Liver (tissue), 9 donors: ENCODE measurements around the gene OR9A4. TPM values are rescaled to one million over a fixed set of nuclear protein-coding genes. Genes with fewer than 3 reads are reported as not detected.

Source experiments
- DNase-seq: peaks from one replicate; pipeline ENCODE4 v3.0.0-alpha.2; 2017; ENCODE audit warnings: low spot score
- H3K27ac ChIP-seq, 2 donors: one replicate each; pipeline ENCODE4 v1.7.0; 2013; ENCODE audit warnings: inconsistent platforms in 2 of 2, low read length in 2 of 2, control low read depth in 1 of 2, low read depth in 1 of 2, mild to moderate bottlenecking in 1 of 2
- H3K27me3 ChIP-seq, 4 donors: one replicate each; pipeline versions ENCODE4 v1.6.1 to v1.7.0; 2013; ENCODE audit warnings: low read length in 3 of 4, inconsistent platforms in 1 of 4, mild to moderate bottlenecking in 1 of 4, moderate library complexity in 1 of 4; ENCODE audit not compliant: control insufficient read depth in 4 of 4, insufficient read depth in 4 of 4
- H3K36me3 ChIP-seq, 4 donors: one replicate each; pipeline versions ENCODE4 v1.6.1 to v1.7.0; 2013; ENCODE audit warnings: low read length in 3 of 4, mild to moderate bottlenecking in 3 of 4, low read depth in 1 of 4, moderate library complexity in 1 of 4; ENCODE audit not compliant: control insufficient read depth in 4 of 4, insufficient read depth in 3 of 4
- H3K4me1 ChIP-seq, 4 donors: one replicate each; pipeline versions ENCODE4 v1.6.1 to v1.7.0; 2013; ENCODE audit warnings: low read length in 3 of 4, mild to moderate bottlenecking in 3 of 4, moderate library complexity in 1 of 4; ENCODE audit not compliant: control insufficient read depth in 4 of 4, insufficient read depth in 4 of 4
- H3K4me3 ChIP-seq, 3 donors: one replicate each; pipeline versions ENCODE4 v1.6.1 to v1.7.0; 2013; ENCODE audit warnings: low read length in 3 of 3, control low read depth in 1 of 3, low read depth in 1 of 3, mild to moderate bottlenecking in 1 of 3
- H3K9ac ChIP-seq, 2 donors: one replicate each; pipeline ENCODE4 v1.7.0; 2013; ENCODE audit warnings: low read length in 2 of 2, mild to moderate bottlenecking in 2 of 2, moderate library complexity in 2 of 2, control low read depth in 1 of 2, low read depth in 1 of 2
- H3K9me3 ChIP-seq, 4 donors: one replicate each; pipeline versions ENCODE4 v1.6.1 to v1.7.0; 2013; ENCODE audit warnings: low read length in 3 of 4; ENCODE audit not compliant: control insufficient read depth in 4 of 4
- FOXA1 ChIP-seq: IDR thresholded peaks from 2 replicates; pipeline ENCODE4 v1.6.1; 2016; ENCODE audit warnings: antibody characterized with exemption
- FOXA2 ChIP-seq: IDR thresholded peaks from 2 replicates; pipeline ENCODE4 v1.6.1; 2016; ENCODE audit warnings: antibody characterized with exemption
- GABPA ChIP-seq, 2 donors: IDR thresholded peaks in 1 of 2; conservative IDR thresholded peaks in 1 of 2; 2 replicates each; pipeline ENCODE4 v1.6.1; 2016; ENCODE audit warnings: antibody characterized with exemption in 2 of 2, mild to moderate bottlenecking in 1 of 2, moderate library complexity in 1 of 2
- HNF4A ChIP-seq, 2 donors: conservative IDR thresholded peaks; 2 replicates each; pipeline ENCODE4 v1.6.1; 2016; ENCODE audit warnings: antibody characterized with exemption in 2 of 2, mild to moderate bottlenecking in 2 of 2
- JUND ChIP-seq, 2 donors: IDR thresholded peaks; 2 replicates each; pipeline ENCODE4 v1.6.1; 2016; ENCODE audit warnings: antibody characterized with exemption in 2 of 2
- NR2F2 ChIP-seq: IDR thresholded peaks from 2 replicates; pipeline ENCODE4 v1.6.1; 2016; ENCODE audit warnings: antibody characterized with exemption
- RAD21 ChIP-seq, 2 donors: IDR thresholded peaks; 2 replicates each; pipeline ENCODE4 v1.6.1; 2016; ENCODE audit warnings: antibody characterized with exemption in 2 of 2, mild to moderate bottlenecking in 2 of 2
- RXRA ChIP-seq, 2 donors: IDR thresholded peaks; 2 replicates each; pipeline ENCODE4 v1.6.1; 2017 to 2018; ENCODE audit warnings: antibody characterized with exemption in 2 of 2, mild to moderate bottlenecking in 1 of 2
- SP1 ChIP-seq: IDR thresholded peaks from 2 replicates; pipeline ENCODE4 v1.6.1; 2018; ENCODE audit warnings: antibody characterized with exemption, mild to moderate bottlenecking
- TAF1 ChIP-seq: conservative IDR thresholded peaks from 2 replicates; pipeline ENCODE4 v1.6.1; 2016; ENCODE audit warnings: antibody characterized with exemption, mild to moderate bottlenecking
- YY1 ChIP-seq: IDR thresholded peaks from 2 replicates; pipeline ENCODE4 v1.6.1; 2016; ENCODE audit warnings: antibody characterized with exemption, mild to moderate bottlenecking
- WGBS: extraction: QIAGEN DNeasy Blood & Tissue Kit; methylation state at CpG from one replicate; pipeline ENCODE4 v1.1.7; 2013; 5-methylcytosine and 5-hydroxymethylcytosine counted together
- polyA plus RNA-seq, 2 donors: library from polyadenylated mRNA; stranded (reverse) in 1 of 2; unstranded in 1 of 2; fragments of 200-250 nt in 1 of 2; fragments of >200 nt in 1 of 2; fragmentation: Nextera tagmentation in 1 of 2; extraction: Ambion mirVana in 1 of 2; gene quantifications; one replicate each; pipeline versions ENCODE4 v1.2.1 to v1.2.3, GENCODE V29; 2013 to 2015
- total RNA-seq, 2 donors: library from RNA; depleted of rRNA; stranded (reverse); fragments of >200 nt; gene quantifications; one replicate each; pipeline ENCODE4 v1.2.3, GENCODE V29; 2014
- TF ChIP-seq, protein P1 (sequence below): fragments of 150-350 bp; IDR thresholded peaks from 2 replicates; pipeline ENCODE4 v1.5.1; 2017; ENCODE audit warnings: improper control_type of control experiment, low read depth, low read length; ENCODE audit not compliant: missing input control
- TF ChIP-seq, protein P2 (sequence below): IDR thresholded peaks from 2 replicates; pipeline ENCODE4 v1.6.1; 2016; ENCODE audit warnings: antibody characterized with exemption
- TF ChIP-seq, protein P3 (sequence below): IDR thresholded peaks from 2 replicates; pipeline ENCODE4 v1.6.1; 2016; ENCODE audit warnings: antibody characterized with exemption
- TF ChIP-seq, protein P4 (sequence below): IDR thresholded peaks from 2 replicates; pipeline ENCODE4 v1.6.1; 2016; ENCODE audit warnings: antibody characterized with exemption, mild to moderate bottlenecking
- donor health status: healthy.
- donor health status: healthy.
- donor health status: healthy.
- donor health status: healthy.
- donor health status: healthy.

The OR9A4 gene
- total and polyA plus RNA-seq, 4 donors, result 0.09 to 0.25 TPM; not detected in 2

DNA sequence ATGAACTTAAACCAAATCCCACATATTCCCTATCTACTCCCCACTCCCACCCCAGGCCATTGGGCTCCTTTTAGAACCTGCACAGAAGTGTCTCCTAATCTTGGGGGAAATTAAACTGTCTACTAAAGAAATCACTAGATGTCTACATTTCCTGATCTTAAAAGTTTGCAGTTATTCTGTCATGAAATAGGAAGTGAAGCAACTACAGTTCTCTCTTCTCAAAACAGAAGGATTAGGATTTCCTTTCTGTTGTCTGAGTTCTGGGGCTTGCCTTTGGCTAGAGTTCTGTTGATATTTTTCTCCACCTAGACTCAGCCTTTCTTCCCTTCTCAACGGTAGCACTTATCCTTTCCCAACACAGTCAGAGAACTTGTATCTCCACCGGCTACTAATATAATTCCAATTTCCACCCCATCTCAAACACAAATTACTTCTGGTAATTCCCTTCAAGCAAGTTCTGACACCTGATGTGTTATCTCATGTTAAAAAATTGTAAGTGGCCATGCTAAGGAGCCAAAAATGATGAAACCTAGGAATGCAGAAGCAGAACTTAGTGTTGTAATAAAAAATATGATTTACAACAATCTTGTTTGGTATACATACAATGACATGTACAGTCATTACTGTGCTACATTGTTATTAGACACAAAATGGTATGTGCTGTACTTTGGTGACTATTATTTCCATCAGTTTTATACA is 12.1 kb downstream of the OR9A4 start (continued):
- TF ChIP-seq, protein P1, sequence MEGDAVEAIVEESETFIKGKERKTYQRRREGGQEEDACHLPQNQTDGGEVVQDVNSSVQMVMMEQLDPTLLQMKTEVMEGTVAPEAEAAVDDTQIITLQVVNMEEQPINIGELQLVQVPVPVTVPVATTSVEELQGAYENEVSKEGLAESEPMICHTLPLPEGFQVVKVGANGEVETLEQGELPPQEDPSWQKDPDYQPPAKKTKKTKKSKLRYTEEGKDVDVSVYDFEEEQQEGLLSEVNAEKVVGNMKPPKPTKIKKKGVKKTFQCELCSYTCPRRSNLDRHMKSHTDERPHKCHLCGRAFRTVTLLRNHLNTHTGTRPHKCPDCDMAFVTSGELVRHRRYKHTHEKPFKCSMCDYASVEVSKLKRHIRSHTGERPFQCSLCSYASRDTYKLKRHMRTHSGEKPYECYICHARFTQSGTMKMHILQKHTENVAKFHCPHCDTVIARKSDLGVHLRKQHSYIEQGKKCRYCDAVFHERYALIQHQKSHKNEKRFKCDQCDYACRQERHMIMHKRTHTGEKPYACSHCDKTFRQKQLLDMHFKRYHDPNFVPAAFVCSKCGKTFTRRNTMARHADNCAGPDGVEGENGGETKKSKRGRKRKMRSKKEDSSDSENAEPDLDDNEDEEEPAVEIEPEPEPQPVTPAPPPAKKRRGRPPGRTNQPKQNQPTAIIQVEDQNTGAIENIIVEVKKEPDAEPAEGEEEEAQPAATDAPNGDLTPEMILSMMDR, result no peak
- TF ChIP-seq RAD21 (IDR thresholded peaks at IDR 0.05) (no peak), YY1 (no peak), RXRA (IDR thresholded peaks at IDR 0.05) (no peak), HNF4A (conservative IDR thresholded peaks at IDR 0.05) (no peak), GABPA (IDR thresholded peaks at IDR 0.05 in 1 of 2, conservative IDR thresholded peaks at IDR 0.05 in 1 of 2) (no peak)

DNA sequence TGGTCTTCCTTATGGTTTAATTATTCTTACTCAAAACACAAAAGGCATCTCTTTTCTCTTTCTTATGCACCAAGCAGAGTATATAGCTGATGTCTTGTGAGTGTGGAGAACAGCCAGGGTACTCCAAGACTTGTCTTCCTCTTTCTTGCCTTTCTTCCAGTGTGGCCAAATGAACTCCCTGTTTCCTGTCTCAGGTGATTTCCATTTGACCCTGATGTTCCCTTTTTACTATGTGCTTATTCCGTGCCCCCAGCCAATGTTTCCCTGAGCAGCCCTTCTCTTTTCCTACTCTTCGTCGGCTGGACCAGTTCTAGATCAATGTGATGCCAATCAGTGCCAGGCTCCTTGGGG is 12.6 kb downstream of the OR9A4 start:
- Histone ChIP-seq H3K36me3 (no peaks in the 10 kb centered on the region), H3K27ac (no peak overlapping the region), H3K9me3 (no peaks in the 10 kb centered on the region), H3K4me3 (no peak overlapping the region), H3K27me3 (peaks cover 0 to 4% (median 0%) of the 10 kb centered on the region in 4 donors), H3K9ac (no peak overlapping the region), H3K4me1 (no peaks in the 10 kb centered on the region)
- TF ChIP-seq TAF1 (no peak), FOXA1 (no peak), NR2F2 (no peak), RAD21 (IDR thresholded peaks at IDR 0.05) (no peak), GABPA (IDR thresholded peaks at IDR 0.05 in 1 of 2, conservative IDR thresholded peaks at IDR 0.05 in 1 of 2) (no peak), HNF4A (conservative IDR thresholded peaks at IDR 0.05) (no peak), FOXA2 (no peak), JUND (IDR thresholded peaks at IDR 0.05) (no peak), SP1 (no peak), YY1 (no peak), RXRA (IDR thresholded peaks at IDR 0.05) (no peak)
- TF ChIP-seq, protein P1, result no peak
- TF ChIP-seq, protein P2, sequence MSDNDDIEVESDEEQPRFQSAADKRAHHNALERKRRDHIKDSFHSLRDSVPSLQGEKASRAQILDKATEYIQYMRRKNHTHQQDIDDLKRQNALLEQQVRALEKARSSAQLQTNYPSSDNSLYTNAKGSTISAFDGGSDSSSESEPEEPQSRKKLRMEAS, result no peak
- TF ChIP-seq, protein P3, sequence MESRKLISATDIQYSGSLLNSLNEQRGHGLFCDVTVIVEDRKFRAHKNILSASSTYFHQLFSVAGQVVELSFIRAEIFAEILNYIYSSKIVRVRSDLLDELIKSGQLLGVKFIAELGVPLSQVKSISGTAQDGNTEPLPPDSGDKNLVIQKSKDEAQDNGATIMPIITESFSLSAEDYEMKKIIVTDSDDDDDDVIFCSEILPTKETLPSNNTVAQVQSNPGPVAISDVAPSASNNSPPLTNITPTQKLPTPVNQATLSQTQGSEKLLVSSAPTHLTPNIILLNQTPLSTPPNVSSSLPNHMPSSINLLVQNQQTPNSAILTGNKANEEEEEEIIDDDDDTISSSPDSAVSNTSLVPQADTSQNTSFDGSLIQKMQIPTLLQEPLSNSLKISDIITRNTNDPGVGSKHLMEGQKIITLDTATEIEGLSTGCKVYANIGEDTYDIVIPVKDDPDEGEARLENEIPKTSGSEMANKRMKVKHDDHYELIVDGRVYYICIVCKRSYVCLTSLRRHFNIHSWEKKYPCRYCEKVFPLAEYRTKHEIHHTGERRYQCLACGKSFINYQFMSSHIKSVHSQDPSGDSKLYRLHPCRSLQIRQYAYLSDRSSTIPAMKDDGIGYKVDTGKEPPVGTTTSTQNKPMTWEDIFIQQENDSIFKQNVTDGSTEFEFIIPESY, result no peak
- TF ChIP-seq, protein P4, sequence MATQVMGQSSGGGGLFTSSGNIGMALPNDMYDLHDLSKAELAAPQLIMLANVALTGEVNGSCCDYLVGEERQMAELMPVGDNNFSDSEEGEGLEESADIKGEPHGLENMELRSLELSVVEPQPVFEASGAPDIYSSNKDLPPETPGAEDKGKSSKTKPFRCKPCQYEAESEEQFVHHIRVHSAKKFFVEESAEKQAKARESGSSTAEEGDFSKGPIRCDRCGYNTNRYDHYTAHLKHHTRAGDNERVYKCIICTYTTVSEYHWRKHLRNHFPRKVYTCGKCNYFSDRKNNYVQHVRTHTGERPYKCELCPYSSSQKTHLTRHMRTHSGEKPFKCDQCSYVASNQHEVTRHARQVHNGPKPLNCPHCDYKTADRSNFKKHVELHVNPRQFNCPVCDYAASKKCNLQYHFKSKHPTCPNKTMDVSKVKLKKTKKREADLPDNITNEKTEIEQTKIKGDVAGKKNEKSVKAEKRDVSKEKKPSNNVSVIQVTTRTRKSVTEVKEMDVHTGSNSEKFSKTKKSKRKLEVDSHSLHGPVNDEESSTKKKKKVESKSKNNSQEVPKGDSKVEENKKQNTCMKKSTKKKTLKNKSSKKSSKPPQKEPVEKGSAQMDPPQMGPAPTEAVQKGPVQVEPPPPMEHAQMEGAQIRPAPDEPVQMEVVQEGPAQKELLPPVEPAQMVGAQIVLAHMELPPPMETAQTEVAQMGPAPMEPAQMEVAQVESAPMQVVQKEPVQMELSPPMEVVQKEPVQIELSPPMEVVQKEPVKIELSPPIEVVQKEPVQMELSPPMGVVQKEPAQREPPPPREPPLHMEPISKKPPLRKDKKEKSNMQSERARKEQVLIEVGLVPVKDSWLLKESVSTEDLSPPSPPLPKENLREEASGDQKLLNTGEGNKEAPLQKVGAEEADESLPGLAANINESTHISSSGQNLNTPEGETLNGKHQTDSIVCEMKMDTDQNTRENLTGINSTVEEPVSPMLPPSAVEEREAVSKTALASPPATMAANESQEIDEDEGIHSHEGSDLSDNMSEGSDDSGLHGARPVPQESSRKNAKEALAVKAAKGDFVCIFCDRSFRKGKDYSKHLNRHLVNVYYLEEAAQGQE, result no peak
- WGBS, result 66% methylated on average over 3 of the region's 3 CpGs
- DNase-seq, result no peak
